GM12878 (cell line): ENCODE results near the gene B3GNT7. TPM values are rescaled to one million over a fixed set of nuclear protein-coding genes. Genes with fewer than 3 reads are reported as not detected.

Source experiments
- ATAC-seq: fragments of 200-7000 bp; cut with Tn5 transposase; 3 replicates; pipeline ENCODE4 v1.9.1; 2020; ENCODE audit warnings: mild to moderate bottlenecking, moderate library complexity
- BruUV-seq: library from RNA; stranded (reverse); fragments of 400-500 nt; replicated peaks from 2 replicates; lab custom pipeline; 2021; lab: Mats Ljungman, UMichigan
- CTCF ChIA-PET: fragments of 300-600 bp; sonication (Branson Sonifier 250); formaldehyde crosslinking; extraction: SDS; loops from one replicate; lab custom pipeline; 2021; ENCODE audit warnings: inconsistent platforms; lab: Yijun Ruan, JAX
- POLR2A ChIA-PET: fragments of 350-600 bp; formaldehyde crosslinking; extraction: SDS; loops from one replicate; lab custom pipeline; 2021; ENCODE audit warnings: inconsistent platforms; lab: Charles Lee
- RAD21 ChIA-PET: fragments of 300-600 bp; sonication (Branson Sonifier 250); formaldehyde crosslinking; loops from one replicate; lab custom pipeline; 2023; ENCODE audit warnings: antibody characterized with exemption; ENCODE audit not compliant: unreplicated experiment; lab: Charles Lee
- SMC1A ChIA-PET: fragments of 300-600 bp; sonication (Branson Sonifier 250); formaldehyde crosslinking; loops from one replicate; lab custom pipeline; 2023; ENCODE audit not compliant: unreplicated experiment, uncharacterized antibody; lab: Charles Lee
- DNase-seq: peaks from one replicate; pipeline ENCODE4 v3.0.0-alpha.2; 2011; ENCODE audit warnings: low read depth, low spot score
- FAIRE-seq: peaks from 3 replicates; lab custom pipeline; 2011; peaks lifted over from hg19 to GRCh38; lab: Jason Lieb, UNC
- H2AFZ ChIP-seq: 2 replicates; pipeline ENCODE4 v1.6.0; 2011; ENCODE audit warnings: low read depth, low read length, control low read depth; ENCODE audit not compliant: control insufficient read depth
- H3K27ac ChIP-seq: 2 replicates; pipeline ENCODE4 v1.5.1; 2011; ENCODE audit warnings: control low read depth; ENCODE audit not compliant: control insufficient read depth, insufficient read depth
- H3K27me3 ChIP-seq, 2 experiments: replicated peaks in 1 of 2; 2 replicates each; pipeline versions ENCODE4 v1.6.0 to v1.6.1; 2011; ENCODE audit warnings: low read length in 1 of 2; ENCODE audit not compliant: control insufficient read depth in 2 of 2, insufficient read depth in 2 of 2
- H3K36me3 ChIP-seq, 2 experiments: 2 replicates each; pipeline ENCODE4 v1.5.1; 2011; ENCODE audit warnings: low read length in 1 of 2; ENCODE audit not compliant: control insufficient read depth in 2 of 2, insufficient read depth in 2 of 2
- H3K4me1 ChIP-seq: 2 replicates; pipeline ENCODE4 v1.6.1; 2011; ENCODE audit warnings: mild to moderate bottlenecking, low read length, moderate library complexity, mixed read lengths; ENCODE audit not compliant: control insufficient read depth, insufficient read depth
- H3K4me2 ChIP-seq: 2 replicates; pipeline ENCODE4 v1.6.0; 2011; ENCODE audit warnings: control low read depth; ENCODE audit not compliant: control insufficient read depth, insufficient read depth
- H3K4me3 ChIP-seq: fragments of 200-600 bp; sonication (generic); 2 replicates; pipeline ENCODE4 v1.5.1; 2016
- H3K79me2 ChIP-seq: 2 replicates; pipeline ENCODE4 v1.6.0; 2011; ENCODE audit warnings: low read length; ENCODE audit not compliant: control insufficient read depth, insufficient read depth
- H3K9ac ChIP-seq: 2 replicates; pipeline ENCODE4 v1.8.0; 2011; ENCODE audit warnings: low read length, control low read depth, mixed read lengths; ENCODE audit not compliant: control insufficient read depth, insufficient read depth
- H3K9me3 ChIP-seq: replicated peaks from 3 replicates; pipeline ENCODE4 v1.5.1; 2011; ENCODE audit warnings: mild to moderate bottlenecking, low read length; ENCODE audit not compliant: control insufficient read depth, insufficient read depth
- H4K20me1 ChIP-seq: 2 replicates; pipeline ENCODE4 v1.6.0; 2011; ENCODE audit not compliant: control insufficient read depth, insufficient read depth
- BMI1 ChIP-seq: fragments of 450-650 bp; IDR thresholded peaks from 2 replicates; pipeline ENCODE4 v1.6.1; 2016; ENCODE audit warnings: mild to moderate bottlenecking, moderate library complexity, borderline replicate concordance
- CEBPZ ChIP-seq: fragments of 150-350 bp; IDR thresholded peaks from 2 replicates; pipeline ENCODE4 v1.6.1; 2016; ENCODE audit warnings: low read depth, low read length
- ESRRA ChIP-seq: IDR thresholded peaks from 2 replicates; pipeline ENCODE4 v1.6.1; 2012; ENCODE audit warnings: mild to moderate bottlenecking, low read length, improper control_type of control experiment
- MTA2 ChIP-seq: fragments of 450-650 bp; IDR thresholded peaks from 2 replicates; pipeline ENCODE4 v1.6.1; 2016; ENCODE audit warnings: low read depth, mild to moderate bottlenecking, moderate library complexity
- RBBP5 ChIP-seq: fragments of 200-600 bp; sonication (generic); conservative IDR thresholded peaks from 2 replicates; pipeline ENCODE4 v1.6.1; 2016
- SRF ChIP-seq, 2 experiments: IDR thresholded peaks; 2 replicates each; pipeline ENCODE4 v1.6.1; 2011; ENCODE audit warnings: low read depth in 2 of 2, low read length in 2 of 2, mild to moderate bottlenecking in 1 of 2, moderate library complexity in 1 of 2
- STAT1 ChIP-seq: fragments of 450-650 bp; conservative IDR thresholded peaks from 2 replicates; pipeline ENCODE4 v1.6.1; 2014; ENCODE audit warnings: antibody characterized with exemption, mild to moderate bottlenecking
- ZSCAN29 ChIP-seq: fragments of 450-650 bp; IDR thresholded peaks from 2 replicates; pipeline ENCODE4 v1.6.1; 2017; ENCODE audit warnings: mild to moderate bottlenecking, moderate library complexity
- WGBS: methylation state at CpG from one replicate; pipeline ENCODE4 v1.1.6; 2016; ENCODE audit warnings: low lambda C conversion rate; ENCODE audit not compliant: insufficient replicate concordance, insufficient coverage; ENCODE audit errors: missing lambda C conversion rate; 5-methylcytosine and 5-hydroxymethylcytosine counted together
- in situ Hi-C: fragments of 300-500 bp; cut with MboI; formaldehyde crosslinking; loops from 9 replicates; pipeline ENCODE4 v1.14.3; 2018; ENCODE audit warnings: mixed read lengths
- intact Hi-C: fragments of 100-400 bp; cut with micrococcal nuclease; formaldehyde crosslinking; loops from one replicate; pipeline ENCODE4 v1.14.2; 2022; ENCODE audit not compliant: unreplicated experiment
- polyA plus RNA-seq, 11 experiments: library from polyadenylated mRNA; depleted of rRNA in 4 of 11; unstranded in 6 of 11; stranded (reverse) in 5 of 11; fragments of >200 nt; fragmentation: Nextera tagmentation in 4 of 11; fragmentation: Illumina TruSeq in 1 of 11; extraction: Ambion mirVana in 4 of 11; extraction: Trizol in 1 of 11; gene quantifications; 1 replicate in 1 of 11; 2 replicates in 10 of 11; pipeline versions ENCODE4 v1.2.1 to v1.2.3, GENCODE V29; 2011 to 2016; ENCODE audit warnings: inconsistent platforms in 2 of 11, missing spikeins in 2 of 11, low read depth in 1 of 11
- total RNA-seq, 4 experiments: library from RNA; depleted of rRNA in 3 of 4; stranded (reverse); fragments of >200 nt in 3 of 4; fragmentation: Illumina TruSeq in 1 of 4; extraction: Trizol in 1 of 4; gene quantifications; 2 replicates each; pipeline versions ENCODE4 v1.2.1 to v1.2.3, GENCODE V29; 2013 to 2021

The B3GNT7 gene
- total and polyA plus RNA-seq, 10 of the 15 experiments (the other 5 are each of a cell fraction or from before 2014, with no cell fraction given): 0.91 to 12.6 (median 3.7) TPM

GRCh38 chr2:231384109-231384435 lies 11.4 kb upstream of the B3GNT7 start (continued):
- TF ChIP-seq CEBPZ: no peak
- TF ChIP-seq STAT1: no peak
- no peak for TF ChIP-seq ESRRA
- no peak for TF ChIP-seq SRF (IDR thresholded peaks at IDR 0.05; ENCODE audit: low read depth in 2 of 2, low read length in 2 of 2)
- no peak for TF ChIP-seq RBBP5
- TF ChIP-seq, all 136 proteins: peak for 0

DNA sequence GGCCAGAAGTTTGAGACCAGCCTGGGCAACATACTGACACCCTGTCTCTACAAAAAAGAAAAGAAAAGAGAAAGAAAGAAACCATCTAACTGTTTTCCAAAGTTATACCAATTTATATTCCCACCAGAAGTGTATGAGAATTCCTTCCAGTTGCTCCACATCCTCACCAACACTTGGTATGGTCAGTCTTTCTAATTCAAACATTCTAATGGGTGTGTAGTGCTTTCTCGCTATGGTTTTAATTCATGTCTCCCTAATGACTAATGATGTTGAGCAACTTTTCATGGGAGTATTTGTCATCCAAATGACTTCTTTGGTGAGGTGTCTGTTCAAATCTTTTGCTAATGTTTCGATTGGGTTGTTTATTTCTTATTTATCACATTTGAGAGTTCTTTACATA lies 10.5 kb upstream of the B3GNT7 start:
- no peak for FAIRE-seq

More for the DNA sequence above, 10.5 kb upstream of the B3GNT7 start:
- H3K79me2 ChIP-seq: no peaks in the 10 kb centered on the region
- in situ Hi-C loops (no loop called here), intact Hi-C loops (no loop called here)
- H3K4me2 ChIP-seq: no peak overlapping the region
- ATAC-seq: no peak
- no peak overlapping the region for H3K9ac ChIP-seq
- DNase-seq: no peak
- no peak overlapping the region for H3K4me3 ChIP-seq
- 73% methylated on average over 2 of the region's 2 CpGs for WGBS
- H3K36me3 ChIP-seq: no peaks in the 10 kb centered on the region
- H3K27me3 ChIP-seq: no peaks in the 10 kb centered on the region
- no peak for TF ChIP-seq BMI1
- TF ChIP-seq MTA2: no peak
- no peak for TF ChIP-seq ZSCAN29
- ChIA-PET CTCF (no interaction called here), RAD21 (no interaction called here), SMC1A (no interaction called here), POLR2A (no interaction called here)
- peaks cover 4% of the 10 kb centered on the region; the same call in 2 of the 3 replicates for H3K9me3 ChIP-seq
- no peak overlapping the region for H3K27ac ChIP-seq
- no TSS peak for BruUV-seq
- H3K4me1 ChIP-seq: no peaks in the 10 kb centered on the region
- no peaks in the 10 kb centered on the region for H4K20me1 ChIP-seq
- H2AFZ ChIP-seq: no peak overlapping the region
